Colonic mucosa (tissue), 4 donors: Measurements from ENCODE around the gene MXRA7. TPM values are rescaled to one million over a fixed set of nuclear protein-coding genes. Genes with fewer than 3 reads are reported as not detected.

Experiments
- DNase-seq: peaks from one replicate; pipeline ENCODE4 v3.0.0-alpha.2; 2020
- H3K27ac ChIP-seq: fragments of 200-600 bp; one replicate; pipeline ENCODE4 v1.8.0; 2021
- H3K27me3 ChIP-seq: fragments of 200-600 bp; one replicate; pipeline ENCODE4 v1.8.0; 2021
- H3K36me3 ChIP-seq: fragments of 200-600 bp; one replicate; pipeline ENCODE4 v1.8.0; 2021
- H3K4me1 ChIP-seq: fragments of 200-600 bp; one replicate; pipeline ENCODE4 v1.8.0; 2021; ENCODE audit warnings: mild to moderate bottlenecking
- H3K4me3 ChIP-seq: fragments of 200-600 bp; one replicate; pipeline ENCODE4 v1.8.0; 2021
- H3K9ac ChIP-seq, 2 donors: one replicate each; pipeline ENCODE4 v1.7.0; 2013; ENCODE audit warnings: control low read depth in 2 of 2, low read depth in 2 of 2, low read length in 2 of 2
- H3K9me3 ChIP-seq: fragments of 200-600 bp; one replicate; pipeline ENCODE4 v1.8.0; 2021
- intact Hi-C: fragments of 100-400 bp; cut with DNase I; formaldehyde crosslinking; loops from one replicate; pipeline ENCODE4 v1.14.1; 2022
- total RNA-seq, 2 donors: library from RNA; stranded (reverse); fragmentation: NEBNext Ultra II Directional in 1 of 2; extraction: Animal tissue kit (Norgen Biotek cat#: 25700) in 1 of 2; gene quantifications; one replicate each; pipeline ENCODE4 v1.2.1, GENCODE V29; 2021
- TF ChIP-seq, protein P1 (sequence below): fragments of 200-600 bp; IDR thresholded peaks from one replicate; pipeline ENCODE4 v1.8.0; 2022; ENCODE audit warnings: antibody characterized with exemption, mild to moderate bottlenecking
- donor health status: healthy.
- donor health status: DM: no; HTN: no; CAD: no.
- donor health status: DM: no; HTN: no; CAD: no.

MXRA7 gene, protein sequence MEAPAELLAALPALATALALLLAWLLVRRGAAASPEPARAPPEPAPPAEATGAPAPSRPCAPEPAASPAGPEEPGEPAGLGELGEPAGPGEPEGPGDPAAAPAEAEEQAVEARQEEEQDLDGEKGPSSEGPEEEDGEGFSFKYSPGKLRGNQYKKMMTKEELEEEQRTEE
- 10 to 100 TPM; 20.3 to 39.3 TPM for total RNA-seq

DNA sequence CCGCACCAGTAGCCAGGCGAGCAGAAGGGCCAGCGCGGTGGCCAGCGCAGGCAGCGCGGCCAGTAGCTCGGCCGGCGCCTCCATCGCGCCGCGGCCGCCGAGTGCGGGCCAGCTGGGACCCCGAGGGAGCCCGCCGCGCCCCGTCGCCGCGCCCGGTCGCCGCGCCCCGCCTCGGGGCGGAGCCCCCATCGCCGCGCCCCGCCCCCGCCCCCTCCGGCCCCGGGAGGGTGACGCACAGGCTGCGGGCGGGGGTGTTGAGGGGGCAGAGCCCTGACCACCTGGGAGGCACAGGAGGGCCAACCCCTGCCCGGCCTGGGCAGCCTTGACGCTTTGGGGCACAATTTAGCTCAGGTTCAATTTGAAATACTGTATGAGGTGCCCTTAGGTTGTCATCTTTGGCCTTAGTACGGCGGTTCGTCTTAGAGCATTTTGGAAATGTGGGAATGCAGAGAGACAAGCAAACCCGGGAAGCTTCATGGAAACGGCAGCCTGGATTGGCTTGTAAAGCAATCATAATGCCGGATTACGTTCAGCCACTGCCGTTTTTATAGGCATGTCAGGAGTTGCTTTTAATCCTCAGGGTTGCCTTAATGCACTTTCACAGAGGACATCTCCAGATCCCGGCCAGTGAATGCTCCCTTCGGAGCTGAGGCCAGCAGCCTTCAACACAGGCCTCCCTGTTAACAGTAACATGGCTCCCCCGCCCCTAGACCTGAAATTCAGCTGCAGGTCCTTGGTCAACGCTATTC, at the start of gene MXRA7:
Gene MXRA7 (minus strand): TSS at position 103 of the 749 bp plus-strand sequence. CDS start 19 bp downstream, at position 84.
- intact Hi-C loops = loop anchor here (10.0 kb wide), 1 partner anchor 156 kb away; no protein-coding TSS in a partner anchor
- peaks cover under 1% of the 10 kb centered on the region for H3K36me3 ChIP-seq
- H3K4me3 ChIP-seq = peak within 1 kb of the TSS; percentile 53
- H3K9ac ChIP-seq = peak within 1 kb of the TSS; percentile 66
- no peaks in the 10 kb centered on the region for H3K27me3 ChIP-seq
- H3K4me1 ChIP-seq = peaks cover 6% of the 10 kb centered on the region
- DNase-seq = peak; percentile 81
- H3K9me3 ChIP-seq = no peaks in the 10 kb centered on the region
- TF ChIP-seq, protein P1, sequence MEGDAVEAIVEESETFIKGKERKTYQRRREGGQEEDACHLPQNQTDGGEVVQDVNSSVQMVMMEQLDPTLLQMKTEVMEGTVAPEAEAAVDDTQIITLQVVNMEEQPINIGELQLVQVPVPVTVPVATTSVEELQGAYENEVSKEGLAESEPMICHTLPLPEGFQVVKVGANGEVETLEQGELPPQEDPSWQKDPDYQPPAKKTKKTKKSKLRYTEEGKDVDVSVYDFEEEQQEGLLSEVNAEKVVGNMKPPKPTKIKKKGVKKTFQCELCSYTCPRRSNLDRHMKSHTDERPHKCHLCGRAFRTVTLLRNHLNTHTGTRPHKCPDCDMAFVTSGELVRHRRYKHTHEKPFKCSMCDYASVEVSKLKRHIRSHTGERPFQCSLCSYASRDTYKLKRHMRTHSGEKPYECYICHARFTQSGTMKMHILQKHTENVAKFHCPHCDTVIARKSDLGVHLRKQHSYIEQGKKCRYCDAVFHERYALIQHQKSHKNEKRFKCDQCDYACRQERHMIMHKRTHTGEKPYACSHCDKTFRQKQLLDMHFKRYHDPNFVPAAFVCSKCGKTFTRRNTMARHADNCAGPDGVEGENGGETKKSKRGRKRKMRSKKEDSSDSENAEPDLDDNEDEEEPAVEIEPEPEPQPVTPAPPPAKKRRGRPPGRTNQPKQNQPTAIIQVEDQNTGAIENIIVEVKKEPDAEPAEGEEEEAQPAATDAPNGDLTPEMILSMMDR = no peak
- H3K27ac ChIP-seq = peak within 1 kb of the TSS; percentile 74

DNA sequence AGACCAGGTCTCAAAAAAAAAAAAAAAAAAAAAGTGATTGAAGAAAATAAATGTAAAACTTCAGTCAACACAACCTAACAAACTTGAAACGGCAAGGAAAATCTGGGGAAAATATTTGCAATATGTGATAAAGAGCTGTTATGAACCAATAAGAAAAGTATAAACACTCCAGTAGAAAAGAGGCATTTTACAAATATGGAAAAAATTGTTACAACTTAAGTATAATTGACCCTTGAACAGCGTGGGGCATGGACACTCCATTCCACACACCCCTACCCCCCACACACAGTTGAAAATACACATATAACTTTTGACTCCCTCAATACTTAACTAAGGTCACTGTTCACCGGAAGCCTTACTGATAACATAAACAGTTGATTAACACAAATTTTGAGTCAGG, 47.8 kb upstream of the MXRA7 start:
- no peak overlapping the region for H3K4me3 ChIP-seq
- H3K9me3 ChIP-seq = no peaks in the 10 kb centered on the region
- H3K27ac ChIP-seq = no peak overlapping the region
- H3K27me3 ChIP-seq = no peaks in the 10 kb centered on the region
- H3K4me1 ChIP-seq = no peaks in the 10 kb centered on the region
- no peak overlapping the region for H3K9ac ChIP-seq
- TF ChIP-seq, protein P1 = no peak
- H3K36me3 ChIP-seq = no peaks in the 10 kb centered on the region
- intact Hi-C loops = no loop called here
- DNase-seq = no peak

GRCh38 chr17:76757256-76757655, 46.5 kb upstream of the MXRA7 start:
- intact Hi-C loops = no loop called here
- no peaks in the 10 kb centered on the region for H3K27me3 ChIP-seq
- no peak overlapping the region for H3K9ac ChIP-seq
- TF ChIP-seq, protein P1 = no peak
- H3K4me1 ChIP-seq = no peaks in the 10 kb centered on the region
- no peak overlapping the region for H3K27ac ChIP-seq
- no peak for DNase-seq
- H3K36me3 ChIP-seq = no peaks in the 10 kb centered on the region
- H3K4me3 ChIP-seq = no peak overlapping the region
- H3K9me3 ChIP-seq = no peaks in the 10 kb centered on the region

- no peaks in the 10 kb centered on the region for H3K9me3 ChIP-seq
- H3K27ac ChIP-seq = no peak overlapping the region
- no peaks in the 10 kb centered on the region for H3K36me3 ChIP-seq
- DNase-seq = no peak
- intact Hi-C loops = no loop called here
- no peaks in the 10 kb centered on the region for H3K4me1 ChIP-seq
- H3K4me3 ChIP-seq = no peak overlapping the region
- TF ChIP-seq, protein P1 = no peak
- H3K27me3 ChIP-seq = no peaks in the 10 kb centered on the region
- no peak overlapping the region for H3K9ac ChIP-seq
Observed at GRCh38 chr17:76755285-76755684, 44.5 kb upstream of the MXRA7 start.

- TF ChIP-seq, protein P1 = no peak
- intact Hi-C loops = no loop called here
- Histone ChIP-seq H3K27me3 (no peaks in the 10 kb centered on the region), H3K9me3 (no peaks in the 10 kb centered on the region), H3K9ac (no peak overlapping the region), H3K4me1 (no peaks in the 10 kb centered on the region), H3K4me3 (no peak overlapping the region), H3K27ac (no peak overlapping the region), H3K36me3 (no peaks in the 10 kb centered on the region)
- DNase-seq = no peak
Observed at GRCh38 chr17:76753061-76753961, 42.5 kb upstream of the MXRA7 start.
